GM06990 (cell line): ENCODE data around the gene COA5.

Experiments
- DNase-seq: peaks from one replicate; pipeline ENCODE4 v3.0.0-alpha.2; 2011; ENCODE audit not compliant: insufficient read length; ENCODE audit errors: extremely low read depth
- H3K27me3 ChIP-seq: replicated peaks from 2 replicates; pipeline ENCODE4 v1.6.0; 2011; ENCODE audit warnings: low read length; ENCODE audit not compliant: control insufficient read depth, insufficient read depth
- H3K36me3 ChIP-seq: 2 replicates; pipeline ENCODE4 v1.5.1; 2011; ENCODE audit warnings: low read length; ENCODE audit not compliant: control insufficient read depth, insufficient read depth
- H3K4me3 ChIP-seq: replicated peaks from 2 replicates; pipeline ENCODE4 v1.5.1; 2011; ENCODE audit warnings: low read depth, mild to moderate bottlenecking, control low read depth, low read length
- TF ChIP-seq, protein P1 (sequence below): IDR thresholded peaks from 2 replicates; pipeline ENCODE4 v1.5.1; 2011; ENCODE audit warnings: low read length, control low read depth, mild to moderate bottlenecking, inconsistent platforms; ENCODE audit not compliant: insufficient read depth, poor library complexity, severe bottlenecking

COA5 gene

DNA sequence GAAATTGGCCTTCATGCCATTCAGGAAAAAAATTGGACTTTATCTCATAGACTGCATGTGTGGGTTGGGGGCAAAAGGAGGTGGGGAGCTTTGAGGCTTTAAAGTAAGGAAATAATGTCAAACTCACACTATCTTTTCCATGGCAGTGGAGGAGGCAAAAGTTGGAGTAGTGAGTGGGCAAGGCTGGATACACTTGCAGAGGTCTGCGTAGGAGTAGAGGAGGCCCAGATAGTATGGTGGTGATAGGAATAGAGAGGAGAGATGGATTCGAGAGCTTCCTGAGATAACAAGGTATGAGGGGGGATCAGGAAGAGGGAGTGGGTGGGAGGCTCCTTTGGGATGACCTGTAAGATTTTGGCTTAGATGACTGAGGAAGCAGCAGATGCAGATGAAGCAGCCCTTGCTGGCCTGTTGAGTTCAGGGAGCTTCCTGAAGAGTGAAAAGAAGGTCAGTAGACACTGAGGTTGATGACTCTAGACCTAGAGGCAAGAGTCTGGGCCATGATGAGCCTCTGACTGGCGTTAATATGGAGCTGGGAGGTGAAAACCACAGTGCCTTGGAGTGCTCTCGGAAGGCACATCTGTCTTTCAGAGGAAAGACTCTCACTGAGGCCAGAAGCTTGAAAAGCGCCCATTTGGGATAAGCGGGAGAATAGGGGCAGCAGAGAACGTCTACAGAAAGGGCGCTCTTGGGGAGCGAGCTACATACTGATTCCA lies 5.9 kb upstream of the COA5 start:
- Histone ChIP-seq H3K4me3 (no peak overlapping the region), H3K36me3 (peaks cover 10% of the 10 kb centered on the region), H3K27me3 (no peaks in the 10 kb centered on the region)
- DNase-seq: no peak
- TF ChIP-seq, protein P1, sequence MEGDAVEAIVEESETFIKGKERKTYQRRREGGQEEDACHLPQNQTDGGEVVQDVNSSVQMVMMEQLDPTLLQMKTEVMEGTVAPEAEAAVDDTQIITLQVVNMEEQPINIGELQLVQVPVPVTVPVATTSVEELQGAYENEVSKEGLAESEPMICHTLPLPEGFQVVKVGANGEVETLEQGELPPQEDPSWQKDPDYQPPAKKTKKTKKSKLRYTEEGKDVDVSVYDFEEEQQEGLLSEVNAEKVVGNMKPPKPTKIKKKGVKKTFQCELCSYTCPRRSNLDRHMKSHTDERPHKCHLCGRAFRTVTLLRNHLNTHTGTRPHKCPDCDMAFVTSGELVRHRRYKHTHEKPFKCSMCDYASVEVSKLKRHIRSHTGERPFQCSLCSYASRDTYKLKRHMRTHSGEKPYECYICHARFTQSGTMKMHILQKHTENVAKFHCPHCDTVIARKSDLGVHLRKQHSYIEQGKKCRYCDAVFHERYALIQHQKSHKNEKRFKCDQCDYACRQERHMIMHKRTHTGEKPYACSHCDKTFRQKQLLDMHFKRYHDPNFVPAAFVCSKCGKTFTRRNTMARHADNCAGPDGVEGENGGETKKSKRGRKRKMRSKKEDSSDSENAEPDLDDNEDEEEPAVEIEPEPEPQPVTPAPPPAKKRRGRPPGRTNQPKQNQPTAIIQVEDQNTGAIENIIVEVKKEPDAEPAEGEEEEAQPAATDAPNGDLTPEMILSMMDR: no peak

DNA sequence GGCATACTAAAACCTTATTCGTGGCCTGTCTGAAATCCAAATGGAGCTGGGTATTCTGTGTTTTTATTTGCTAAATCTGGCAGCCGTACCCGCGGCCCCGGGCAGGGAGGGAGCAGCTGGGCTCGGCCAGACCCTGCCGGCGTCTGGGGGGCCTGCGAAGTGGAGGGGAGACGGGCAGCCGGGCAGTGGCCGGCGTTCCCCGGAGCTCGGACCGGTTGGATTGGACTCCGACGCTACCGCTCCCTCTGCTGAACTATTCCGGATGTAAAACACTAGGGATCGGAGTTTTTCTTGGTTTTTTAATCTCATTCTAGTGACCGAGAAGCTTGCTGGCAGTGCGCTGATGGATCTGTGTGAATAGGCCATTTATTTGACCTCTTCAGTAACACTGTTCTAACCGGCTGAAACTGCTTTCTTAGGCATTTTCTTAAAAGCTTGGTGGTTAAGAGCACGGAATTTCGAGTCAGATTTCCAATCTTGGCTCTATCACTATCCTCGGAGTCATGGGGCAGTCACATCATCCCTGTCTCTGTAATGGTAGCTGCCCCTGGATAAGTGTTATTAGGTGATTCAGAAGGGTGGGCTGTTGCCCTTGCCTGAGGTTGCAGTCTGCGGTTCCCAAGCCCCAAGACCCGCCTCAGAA lies 771 bp upstream of the COA5 start:
- no peak for DNase-seq
- peaks cover 6% of the 10 kb centered on the region for H3K36me3 ChIP-seq

DNA sequence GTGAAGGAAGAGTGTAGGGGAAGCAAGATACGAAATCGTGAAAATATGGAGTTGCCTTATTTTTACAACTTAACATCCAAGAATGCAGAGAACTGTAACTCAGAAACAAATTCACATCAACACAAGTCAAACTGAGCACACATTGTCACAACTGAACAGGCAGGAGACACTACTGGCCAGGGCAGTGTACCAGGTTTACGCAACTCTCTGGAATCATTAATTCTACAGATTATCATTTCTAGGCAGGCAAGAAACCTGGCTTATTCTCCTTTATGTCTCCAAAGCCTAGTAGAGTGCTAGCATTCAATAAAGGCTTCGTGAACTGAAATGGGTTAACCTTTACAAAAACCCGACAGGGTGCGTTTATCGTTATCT lies 584 bp downstream of the COA5 start:
- peak overlapping the region; percentile 97 for H3K4me3 ChIP-seq
- no peaks in the 10 kb centered on the region for H3K27me3 ChIP-seq
- no peak for DNase-seq
- H3K36me3 ChIP-seq: peaks cover 2% of the 10 kb centered on the region
- TF ChIP-seq, protein P1: no peak

More for the DNA sequence above, 771 bp upstream of the COA5 start:
- H3K27me3 ChIP-seq: no peaks in the 10 kb centered on the region
- TF ChIP-seq, protein P1: no peak
- peak overlapping the region; percentile 97 for H3K4me3 ChIP-seq

DNA sequence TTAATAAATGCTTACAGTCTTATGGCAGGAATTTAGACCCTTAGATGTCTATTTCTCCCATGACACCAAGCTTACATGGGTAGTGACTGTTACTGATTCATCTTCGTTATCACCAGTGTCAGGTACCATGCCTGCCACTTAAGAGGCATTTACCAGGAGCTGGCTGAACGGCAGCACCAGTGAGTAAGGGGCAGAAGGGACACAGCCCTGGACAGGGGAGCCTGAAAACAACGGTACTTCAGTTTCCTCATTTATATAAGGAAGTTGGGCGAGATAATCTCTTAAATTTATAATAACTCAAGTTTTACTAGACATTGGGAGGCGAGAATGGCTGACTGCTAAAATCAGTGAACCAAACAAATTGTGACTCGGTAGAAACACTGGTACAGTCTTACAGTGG lies 1.2 kb downstream of the COA5 start:
- peaks cover 2% of the 10 kb centered on the region for H3K36me3 ChIP-seq
- peak overlapping the region; percentile 97 for H3K4me3 ChIP-seq
- TF ChIP-seq, protein P1: no peak
- no peak for DNase-seq
- no peaks in the 10 kb centered on the region for H3K27me3 ChIP-seq

DNA sequence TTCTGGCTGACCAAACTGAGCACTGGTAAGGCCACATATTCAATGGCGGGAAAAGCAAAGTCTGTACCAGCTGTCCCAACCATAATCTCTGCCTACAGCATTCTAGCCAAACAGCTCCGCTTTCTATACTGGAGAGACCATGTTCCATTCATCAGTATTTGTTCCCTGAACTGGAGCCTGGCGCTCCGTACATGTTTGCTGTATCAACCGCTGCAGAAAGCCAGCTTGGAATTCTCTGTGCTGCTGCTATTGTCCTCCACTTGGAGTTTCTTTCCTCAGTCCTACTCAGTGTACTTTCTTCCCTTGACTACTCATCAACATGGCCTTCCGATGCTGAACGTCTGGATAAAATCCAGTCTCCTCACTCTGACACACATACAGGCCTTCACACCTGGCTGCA lies 1.9 kb downstream of the COA5 start:
- no peak overlapping the region for H3K4me3 ChIP-seq
- no peak for DNase-seq
- H3K27me3 ChIP-seq: no peaks in the 10 kb centered on the region
- TF ChIP-seq, protein P1: no peak
- peaks cover 2% of the 10 kb centered on the region for H3K36me3 ChIP-seq
